ENCODE results near the gene ACR.

DNA sequence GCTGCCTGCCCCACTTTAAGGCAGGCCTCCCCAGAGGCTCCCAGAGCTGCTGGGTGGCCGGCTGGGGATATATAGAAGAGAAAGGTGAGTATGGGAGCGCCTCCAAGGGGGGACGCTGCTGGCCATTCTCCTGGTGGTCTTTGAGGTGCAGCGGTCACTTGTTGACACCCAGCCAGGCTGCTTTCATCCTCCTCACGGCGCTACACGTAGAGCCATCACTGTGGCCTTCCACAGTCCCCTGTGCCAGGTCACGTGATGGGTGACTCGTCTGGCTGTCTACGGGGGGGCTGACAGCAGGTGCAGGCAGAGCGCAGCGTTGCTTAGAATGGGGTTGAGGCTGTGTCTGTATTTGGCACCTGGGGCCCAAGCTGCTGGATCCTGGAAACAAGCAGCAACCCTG lies 1.9 kb downstream of the ACR start:
- TF ChIP-seq, protein P1, sequence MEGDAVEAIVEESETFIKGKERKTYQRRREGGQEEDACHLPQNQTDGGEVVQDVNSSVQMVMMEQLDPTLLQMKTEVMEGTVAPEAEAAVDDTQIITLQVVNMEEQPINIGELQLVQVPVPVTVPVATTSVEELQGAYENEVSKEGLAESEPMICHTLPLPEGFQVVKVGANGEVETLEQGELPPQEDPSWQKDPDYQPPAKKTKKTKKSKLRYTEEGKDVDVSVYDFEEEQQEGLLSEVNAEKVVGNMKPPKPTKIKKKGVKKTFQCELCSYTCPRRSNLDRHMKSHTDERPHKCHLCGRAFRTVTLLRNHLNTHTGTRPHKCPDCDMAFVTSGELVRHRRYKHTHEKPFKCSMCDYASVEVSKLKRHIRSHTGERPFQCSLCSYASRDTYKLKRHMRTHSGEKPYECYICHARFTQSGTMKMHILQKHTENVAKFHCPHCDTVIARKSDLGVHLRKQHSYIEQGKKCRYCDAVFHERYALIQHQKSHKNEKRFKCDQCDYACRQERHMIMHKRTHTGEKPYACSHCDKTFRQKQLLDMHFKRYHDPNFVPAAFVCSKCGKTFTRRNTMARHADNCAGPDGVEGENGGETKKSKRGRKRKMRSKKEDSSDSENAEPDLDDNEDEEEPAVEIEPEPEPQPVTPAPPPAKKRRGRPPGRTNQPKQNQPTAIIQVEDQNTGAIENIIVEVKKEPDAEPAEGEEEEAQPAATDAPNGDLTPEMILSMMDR (IDR thresholded peaks at IDR 0.05; ENCODE audit: low read length) = no peak
- TF ChIP-seq EZH2 (optimal IDR thresholded peaks at IDR 0.05; ENCODE audit: low read depth, low read length) (no peak), EZH2phosphoT487 (IDR thresholded peaks at IDR 0.05; ENCODE audit: low read length) (no peak)
